ENCODE results near the gene PRSS22.

Gene PRSS22

GRCh38 chr16:2879854-2880508 is 22.0 kb upstream of the PRSS22 start:
- no peak for DNase-seq

GRCh38 chr16:2874912-2875362 is 17.0 kb upstream of the PRSS22 start:
- peak; percentile 52 to 69 for DNase-seq

GRCh38 chr16:2874032-2874911 is 16.3 kb upstream of the PRSS22 start:
- DNase-seq: no peak

GRCh38 chr16:2871926-2872325 is 14.0 kb upstream of the PRSS22 start:
- no peak for DNase-seq

- DNase-seq: peak; percentile 97 to 99
Measured at GRCh38 chr16:2867987-2868789, 10.2 kb upstream of the PRSS22 start.

- DNase-seq: no peak
Measured at GRCh38 chr16:2867661-2867986, 9.7 kb upstream of the PRSS22 start.

- no peak for DNase-seq
Measured at GRCh38 chr16:2866431-2866830, 8.5 kb upstream of the PRSS22 start.

GRCh38 chr16:2865651-2866050 is 7.7 kb upstream of the PRSS22 start:
- DNase-seq: no peak

- DNase-seq: no peak
Measured at GRCh38 chr16:2860826-2861567, 3.0 kb upstream of the PRSS22 start.

- no peak for DNase-seq
Measured at GRCh38 chr16:2859686-2860265, 1.8 kb upstream of the PRSS22 start.

- DNase-seq: no peak
Measured at GRCh38 chr16:2858245-2859025, 465 bp upstream of the PRSS22 start.

- DNase-seq: no peak
Measured at GRCh38 chr16:2856686-2857450, 1.1 kb downstream of the PRSS22 start.

GRCh38 chr16:2856061-2856670 is 1.8 kb downstream of the PRSS22 start:
- peak; percentile 36 to 44 for DNase-seq

GRCh38 chr16:2855536-2855935 is 2.4 kb downstream of the PRSS22 start:
- no peak for DNase-seq

GRCh38 chr16:2854700-2855309 is 3.2 kb downstream of the PRSS22 start:
- DNase-seq: peak in 1 of 2 donors; percentile 34

- DNase-seq: no peak
Measured at GRCh38 chr16:2853531-2854073, 4.4 kb downstream of the PRSS22 start.

GRCh38 chr16:2852731-2853507 is 5.1 kb downstream of the PRSS22 start:
- no peak for DNase-seq

GRCh38 chr16:2852003-2852730 is 5.8 kb downstream of the PRSS22 start:
- DNase-seq: no peak
